Natural killer cell (primary cell): Measurements from ENCODE around the gene CLDN14. TPM values are rescaled to one million over a fixed set of nuclear protein-coding genes. Genes with fewer than 3 reads are reported as not detected.
"Not testable (repeated sequence)": the region's sequence is repeated elsewhere in the genome, so short reads cannot be mapped to it uniquely, and the experiment has no call there.

Experiments
- ATAC-seq, 3 donors: fragments of 150-1000 bp in 2 of 3; fragments of 200-7000 bp in 1 of 3; cut with Tn5 transposase; 1 replicate in 1 of 3; 2 replicates in 2 of 3; pipeline ENCODE4 v1.10.0; 2021; ENCODE audit warnings: mild to moderate bottlenecking in 2 of 3, moderate library complexity in 2 of 3
- DNase-seq, 2 donors: peaks; one replicate each; pipeline versions ENCODE4 v3.0.0 to v3.0.0-alpha.2; 2013 to 2021; ENCODE audit warnings: mixed read lengths in 1 of 2
- H3K27ac ChIP-seq: one replicate; pipeline ENCODE4 v1.5.1; 2013; ENCODE audit warnings: mild to moderate bottlenecking, low read length
- H3K27me3 ChIP-seq: one replicate; pipeline ENCODE4 v1.6.1; 2013; ENCODE audit warnings: low read length; ENCODE audit not compliant: control insufficient read depth, insufficient read depth
- H3K36me3 ChIP-seq: one replicate; pipeline ENCODE4 v1.6.1; 2013; ENCODE audit warnings: low read length; ENCODE audit not compliant: control insufficient read depth, insufficient read depth
- H3K4me1 ChIP-seq: one replicate; pipeline ENCODE4 v1.6.1; 2013; ENCODE audit warnings: low read length; ENCODE audit not compliant: control insufficient read depth, insufficient read depth
- H3K4me3 ChIP-seq: one replicate; pipeline ENCODE4 v1.5.1; 2013; ENCODE audit warnings: low read length
- H3K9me3 ChIP-seq: one replicate; pipeline ENCODE4 v1.6.1; 2013; ENCODE audit warnings: low read length; ENCODE audit not compliant: control insufficient read depth, insufficient read depth
- H3K27ac Mint-ChIP-seq, 2 donors: one replicate each; pipeline ENCODE4 v1.8.0; 2022; ENCODE audit warnings: mild to moderate bottlenecking in 2 of 2, mixed read lengths in 2 of 2, moderate library complexity in 1 of 2
- H3K27me3 Mint-ChIP-seq, 2 donors: one replicate each; pipeline ENCODE4 v1.8.0; 2022; ENCODE audit warnings: low read depth in 2 of 2, mixed read lengths in 2 of 2
- H3K36me3 Mint-ChIP-seq: one replicate; pipeline ENCODE4 v1.8.0; 2022; ENCODE audit warnings: mixed read lengths
- H3K4me1 Mint-ChIP-seq, 2 donors: one replicate each; pipeline ENCODE4 v1.8.0; 2022; ENCODE audit warnings: mixed read lengths in 2 of 2
- H3K4me3 Mint-ChIP-seq: one replicate; pipeline ENCODE4 v1.8.0; 2022; ENCODE audit warnings: mild to moderate bottlenecking, moderate library complexity, mixed read lengths
- H3K9me3 Mint-ChIP-seq, 2 donors: one replicate each; pipeline ENCODE4 v1.8.0; 2022; ENCODE audit warnings: mixed read lengths in 2 of 2
- CTCF ChIP-seq: fragments of 200-600 bp; IDR thresholded peaks from one replicate; pipeline ENCODE4 v1.8.0; 2022; ENCODE audit warnings: antibody characterized with exemption
- WGBS: methylation state at CpG from one replicate; pipeline ENCODE4 v1.1.7; 2013; ENCODE audit warnings: missing lambda C conversion rate; ENCODE audit not compliant: insufficient coverage; 5-methylcytosine and 5-hydroxymethylcytosine counted together
- intact Hi-C: fragments of 100-400 bp; cut with micrococcal nuclease; formaldehyde crosslinking; loops from one replicate; pipeline ENCODE4 v1.14.2; 2022
- total RNA-seq, 4 donors: library from RNA; stranded (reverse); fragments of 120-200 nt in 1 of 4; gene quantifications; one replicate each; pipeline versions ENCODE4 v1.2.3 to v1.2.4, GENCODE V29; 2013 to 2022

Gene CLDN14
- total RNA-seq, 3 donors from 2014 or later (not counting 1 experiment from before 2014, with no cell fraction given), result not detected

GRCh38 chr21:36478207-36478701 is 1.7 kb downstream of the CLDN14 start:
- peaks cover 3 to 6% of the 10 kb centered on the region in 2 donors for H3K27me3 Mint-ChIP-seq
- 87% methylated on average over 6 of the region's 6 CpGs for WGBS
- H3K27ac Mint-ChIP-seq, result no peak overlapping the region
- H3K36me3 ChIP-seq, result no peaks in the 10 kb centered on the region
- no peak for TF ChIP-seq CTCF
- H3K9me3 ChIP-seq, result no peaks in the 10 kb centered on the region
- H3K27me3 ChIP-seq, result no peaks in the 10 kb centered on the region
- H3K36me3 Mint-ChIP-seq, result no peaks in the 10 kb centered on the region
- no peaks in the 10 kb centered on the region for H3K9me3 Mint-ChIP-seq
- H3K4me3 Mint-ChIP-seq, result no peak overlapping the region
- intact Hi-C loops, result no loop called here
- no peak for ATAC-seq
- no peak for DNase-seq
- no peaks in the 10 kb centered on the region for H3K4me1 Mint-ChIP-seq
- no peak overlapping the region for H3K4me3 ChIP-seq
- H3K27ac ChIP-seq, result no peak overlapping the region
- no peaks in the 10 kb centered on the region for H3K4me1 ChIP-seq

GRCh38 chr21:36477559-36477958 is 2.4 kb downstream of the CLDN14 start:
- DNase-seq, result no peak
- 84% methylated on average over 7 of the region's 7 CpGs for WGBS
- Mint-ChIP-seq H3K9me3 (no peaks in the 10 kb centered on the region), H3K4me3 (no peak overlapping the region), H3K27me3 (peaks cover 3 to 8% of the 10 kb centered on the region in 2 donors), H3K36me3 (no peaks in the 10 kb centered on the region), H3K4me1 (no peaks in the 10 kb centered on the region), H3K27ac (no peak overlapping the region)
- H3K27me3 ChIP-seq, result no peaks in the 10 kb centered on the region
- no peak for ATAC-seq
- no peak overlapping the region for H3K4me3 ChIP-seq
- no peaks in the 10 kb centered on the region for H3K36me3 ChIP-seq
- no peaks in the 10 kb centered on the region for H3K4me1 ChIP-seq
- no peak for TF ChIP-seq CTCF
- intact Hi-C loops, result no loop called here
- H3K27ac ChIP-seq, result no peak overlapping the region
- no peaks in the 10 kb centered on the region for H3K9me3 ChIP-seq

GRCh38 chr21:36477001-36477400 is 2.9 kb downstream of the CLDN14 start:
- Mint-ChIP-seq H3K4me3 (no peak overlapping the region), H3K36me3 (no peaks in the 10 kb centered on the region), H3K4me1 (no peaks in the 10 kb centered on the region), H3K27ac (no peak overlapping the region), H3K9me3 (no peaks in the 10 kb centered on the region), H3K27me3 (peaks cover 3 to 8% of the 10 kb centered on the region in 2 donors)
- 87% methylated on average over 4 of the region's 4 CpGs for WGBS
- no peaks in the 10 kb centered on the region for H3K36me3 ChIP-seq
- DNase-seq (no peak), ATAC-seq (no peak)
- no peaks in the 10 kb centered on the region for H3K9me3 ChIP-seq
- TF ChIP-seq CTCF, result no peak
- no peak overlapping the region for H3K27ac ChIP-seq
- intact Hi-C loops, result no loop called here
- no peaks in the 10 kb centered on the region for H3K4me1 ChIP-seq
- no peak overlapping the region for H3K4me3 ChIP-seq
- H3K27me3 ChIP-seq, result no peaks in the 10 kb centered on the region

GRCh38 chr21:36476541-36476940 is 3.4 kb downstream of the CLDN14 start:
- H3K27me3 ChIP-seq, DNase-seq, H3K4me3 ChIP-seq, H3K27me3 Mint-ChIP-seq, H3K4me1 ChIP-seq, H3K27ac ChIP-seq, H3K36me3 ChIP-seq, intact Hi-C loops, H3K9me3 ChIP-seq, H3K4me1 Mint-ChIP-seq, H3K27ac Mint-ChIP-seq, H3K36me3 Mint-ChIP-seq, ATAC-seq, H3K9me3 Mint-ChIP-seq, H3K4me3 Mint-ChIP-seq: not testable (repeated sequence)
- 94% methylated on average over 5 of the region's 5 CpGs for WGBS
